PC-9 (cell line): ENCODE measurements around the gene EPB41L4B. TPM values are rescaled to one million over a fixed set of nuclear protein-coding genes. Genes with fewer than 3 reads are reported as not detected.

Experiments used
- BruUV-seq: library from RNA; stranded (reverse); fragments of 400-500 nt; replicated peaks from 2 replicates; lab custom pipeline; 2021; lab: Mats Ljungman, UMichigan
- CTCF ChIA-PET: fragments of 300-600 bp; sonication (Branson Sonifier 250); formaldehyde crosslinking; loops from one replicate; lab custom pipeline; 2022; ENCODE audit warnings: antibody characterized with exemption; lab: Charles Lee
- POLR2A ChIA-PET: fragments of 300-600 bp; sonication (Branson Sonifier 250); formaldehyde crosslinking; loops from one replicate; lab custom pipeline; 2022; ENCODE audit warnings: antibody characterized with exemption; ENCODE audit not compliant: unreplicated experiment; lab: Charles Lee
- DNase-seq, 2 experiments: peaks; one replicate each; pipeline versions ENCODE4 v3.0.0 to v3.0.0-alpha.2; 2015 to 2022; ENCODE audit warnings: mixed read lengths in 1 of 2
- H2AFZ ChIP-seq: fragments of 200-600 bp; sonication (generic); 2 replicates; pipeline ENCODE4 v1.8.1; 2017; ENCODE audit warnings: antibody characterized with exemption
- H3F3A ChIP-seq: fragments of 200-600 bp; sonication (generic); 2 replicates; pipeline ENCODE4 v1.8.1; 2017; ENCODE audit warnings: antibody characterized with exemption, mild to moderate bottlenecking, low read depth; ENCODE audit not compliant: insufficient read depth
- H3K27ac ChIP-seq: fragments of 200-600 bp; sonication (generic); 2 replicates; pipeline ENCODE4 v1.6.1; 2016; ENCODE audit warnings: mixed run types
- H3K27me3 ChIP-seq: fragments of 200-600 bp; sonication (generic); 2 replicates; pipeline ENCODE4 v1.6.1; 2016; ENCODE audit warnings: low read depth, mixed run types; ENCODE audit not compliant: insufficient read depth
- H3K36me3 ChIP-seq: fragments of 200-600 bp; sonication (generic); 2 replicates; pipeline ENCODE4 v1.6.1; 2016; ENCODE audit warnings: low read depth, mixed run types
- H3K4me1 ChIP-seq: fragments of 200-600 bp; sonication (generic); replicated peaks from 2 replicates; pipeline ENCODE4 v1.6.1; 2016; ENCODE audit warnings: mixed run types; ENCODE audit not compliant: insufficient read depth
- H3K4me2 ChIP-seq: fragments of 200-600 bp; sonication (generic); 2 replicates; pipeline ENCODE4 v1.6.1; 2017; ENCODE audit warnings: mixed run types
- H3K4me3 ChIP-seq: fragments of 200-600 bp; sonication (generic); 2 replicates; pipeline ENCODE4 v1.6.1; 2016; ENCODE audit warnings: mixed run types
- H3K79me2 ChIP-seq: fragments of 200-600 bp; sonication (generic); 2 replicates; pipeline ENCODE4 v1.6.1; 2017; ENCODE audit warnings: low read depth, mixed run types
- H3K9me2 ChIP-seq: fragments of 200-600 bp; sonication (generic); 2 replicates; pipeline ENCODE4 v1.8.1; 2017; ENCODE audit warnings: mild to moderate bottlenecking; ENCODE audit not compliant: insufficient read depth
- H3K9me3 ChIP-seq: fragments of 200-600 bp; sonication (generic); 2 replicates; pipeline ENCODE4 v1.8.1; 2016; ENCODE audit warnings: low read depth; ENCODE audit not compliant: insufficient read depth
- H4K20me1 ChIP-seq: fragments of 200-600 bp; sonication (generic); 2 replicates; pipeline ENCODE4 v1.8.1; 2017; ENCODE audit not compliant: insufficient read depth
- CTCF ChIP-seq: fragments of 200-600 bp; sonication (generic); conservative IDR thresholded peaks from 2 replicates; pipeline ENCODE4 v1.6.1; 2017; ENCODE audit warnings: mixed run types, antibody characterized with exemption, mild to moderate bottlenecking, moderate library complexity
- EZH2 ChIP-seq: fragments of 200-600 bp; sonication (generic); IDR thresholded peaks from 2 replicates; pipeline ENCODE4 v1.8.0; 2017; ENCODE audit warnings: antibody characterized with exemption, low read depth
- intact Hi-C: fragments of 100-400 bp; cut with micrococcal nuclease; formaldehyde crosslinking; loops from one replicate; pipeline ENCODE4 v1.10.0; 2022; ENCODE audit not compliant: unreplicated experiment
- total RNA-seq: library from RNA; stranded (reverse); gene quantifications from 2 replicates; pipeline ENCODE4 v1.2.3, GENCODE V29; 2021

The EPB41L4B gene
- total RNA-seq, 1 experiment from 2014 or later, result 4.2 TPM

GRCh38 chr9:109355564-109356297 lies 34.9 kb upstream of the EPB41L4B start:
- BruUV-seq, result no TSS peak
- CTCF ChIA-PET, result no interaction called here
- no peaks in the 10 kb centered on the region for H4K20me1 ChIP-seq
- intact Hi-C loops, result no loop called here
- TF ChIP-seq EZH2 (no peak), CTCF (no peak)
- no peak for DNase-seq
- no peaks in the 10 kb centered on the region for H3F3A ChIP-seq
- POLR2A ChIA-PET, result no interaction called here
- no peaks in the 10 kb centered on the region for H3K79me2 ChIP-seq
- no peak overlapping the region for H2AFZ ChIP-seq
- H3K4me3 ChIP-seq, result no peak overlapping the region
- H3K4me2 ChIP-seq, result no peak overlapping the region
- no peaks in the 10 kb centered on the region for H3K9me2 ChIP-seq
- no peaks in the 10 kb centered on the region for H3K36me3 ChIP-seq
- no peaks in the 10 kb centered on the region for H3K27me3 ChIP-seq
- no peaks in the 10 kb centered on the region for H3K9me3 ChIP-seq
- no peak overlapping the region for H3K27ac ChIP-seq
- 0 out of 2 replicates have a peak, but pooled peaks cover 5% of the 10 kb centered on the region for H3K4me1 ChIP-seq

DNA sequence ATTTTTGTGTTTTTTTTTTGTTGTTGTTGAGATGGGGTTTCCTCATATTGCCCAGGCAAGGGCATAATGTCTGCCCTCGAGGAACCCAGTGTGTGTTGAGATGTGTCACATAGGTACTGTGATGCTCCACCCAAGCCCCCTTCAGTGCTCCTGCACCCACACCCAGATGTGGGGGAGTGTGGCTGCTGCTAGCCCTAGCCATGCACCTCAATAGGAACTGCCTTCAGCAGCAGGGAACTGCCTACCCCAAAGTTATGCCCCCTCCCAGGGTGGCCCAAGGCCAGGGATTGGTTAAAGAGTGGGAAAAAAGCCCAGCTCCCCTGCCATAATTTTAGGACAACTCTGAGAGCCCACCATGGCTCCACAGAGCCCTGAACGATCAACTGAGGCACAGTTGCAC lies 33.3 kb upstream of the EPB41L4B start:
- CTCF ChIA-PET, result no interaction called here
- no peaks in the 10 kb centered on the region for H3K79me2 ChIP-seq

DNA sequence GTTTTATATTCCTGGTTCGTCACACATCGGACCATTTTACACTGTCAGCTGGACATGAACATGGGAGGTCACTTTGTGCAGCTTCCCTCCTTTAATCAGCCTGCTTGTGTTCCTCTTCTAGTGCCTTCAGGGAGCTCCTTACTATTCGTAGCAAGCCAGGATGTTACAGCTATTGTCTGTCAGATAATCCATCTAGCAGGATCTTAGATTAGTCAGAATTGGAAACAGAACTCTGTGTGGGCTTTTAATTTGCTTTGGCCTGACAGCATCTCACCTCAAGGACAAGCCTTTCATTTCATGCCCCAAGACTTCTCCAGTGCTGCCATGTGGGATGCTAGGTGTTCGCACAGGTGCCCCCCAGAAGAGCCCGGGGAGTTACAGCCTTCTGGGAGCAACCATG lies 30.2 kb upstream of the EPB41L4B start:
- Histone ChIP-seq H2AFZ (no peak overlapping the region), H3K4me2 (no peak overlapping the region), H3K27me3 (no peaks in the 10 kb centered on the region), H3K79me2 (no peaks in the 10 kb centered on the region), H4K20me1 (no peaks in the 10 kb centered on the region), H3K36me3 (no peaks in the 10 kb centered on the region), H3K9me2 (no peaks in the 10 kb centered on the region), H3K9me3 (no peaks in the 10 kb centered on the region), H3F3A (peaks cover 32% of the 10 kb centered on the region), H3K4me1 (peaks cover 34% of the 10 kb centered on the region), H3K4me3 (no peak overlapping the region), H3K27ac (no peak overlapping the region)
- DNase-seq, result no peak
- CTCF ChIA-PET, result no interaction called here
- POLR2A ChIA-PET, result no interaction called here
- TF ChIP-seq EZH2 (no peak), CTCF (no peak)
- no TSS peak for BruUV-seq
- intact Hi-C loops, result no loop called here

More for the DNA sequence above, 33.3 kb upstream of the EPB41L4B start:
- H3K4me1 ChIP-seq, result peaks cover 18% of the 10 kb centered on the region
- H3K27ac ChIP-seq, result no peak overlapping the region
- H3K4me2 ChIP-seq, result no peak overlapping the region
- TF ChIP-seq EZH2 (no peak), CTCF (no peak)
- H3F3A ChIP-seq, result peaks cover 12% of the 10 kb centered on the region
- POLR2A ChIA-PET, result no interaction called here
- BruUV-seq, result no TSS peak
- no peak overlapping the region for H3K4me3 ChIP-seq
- H3K9me2 ChIP-seq, result no peaks in the 10 kb centered on the region
- no peaks in the 10 kb centered on the region for H3K9me3 ChIP-seq
- DNase-seq, result no peak
- H3K36me3 ChIP-seq, result no peaks in the 10 kb centered on the region
- H4K20me1 ChIP-seq, result no peaks in the 10 kb centered on the region
- no peak overlapping the region for H2AFZ ChIP-seq
- intact Hi-C loops, result no loop called here
- H3K27me3 ChIP-seq, result no peaks in the 10 kb centered on the region
